Smooth muscle cell of the brain vasculature (primary cell): ENCODE results near the gene PRODH2.

Experiments
- DNase-seq: peaks from one replicate; pipeline ENCODE4 v3.0.0-alpha.2; 2012; ENCODE audit warnings: low read depth, low spot score

Gene PRODH2

GRCh38 chr19:35757749-35758608 is 54.7 kb downstream of the PRODH2 start, which contains the start of gene PROSER3:
PROSER3 (plus strand) TSS chr19:35758176; CDS start chr19:35758216, 40 bp downstream.
- DNase-seq = peak; percentile 97

- DNase-seq = peak; percentile 89
Observed at GRCh38 chr19:35757231-35757748, 55.4 kb downstream of the PRODH2 start.

GRCh38 chr19:35756377-35757230 is 56.0 kb downstream of the PRODH2 start, which contains the start of gene HSPB6:
HSPB6 (minus strand) TSS chr19:35757029; CDS start chr19:35757008, 21 bp downstream.
- DNase-seq = no peak

- no peak for DNase-seq
Observed at GRCh38 chr19:35755550-35756376, 56.9 kb downstream of the PRODH2 start.

- no peak for DNase-seq
Observed at GRCh38 chr19:35755131-35755549, 57.5 kb downstream of the PRODH2 start.

- no peak for DNase-seq
Observed at GRCh38 chr19:35754370-35755130, 58.1 kb downstream of the PRODH2 start.

GRCh38 chr19:35753634-35754369 is 58.8 kb downstream of the PRODH2 start:
- no peak for DNase-seq

- no peak for DNase-seq
Observed at GRCh38 chr19:35752746-35753350, 59.8 kb downstream of the PRODH2 start.

- no peak for DNase-seq
Observed at GRCh38 chr19:35751839-35752745, 60.6 kb downstream of the PRODH2 start.

- DNase-seq = no peak
Observed at GRCh38 chr19:35750167-35750566, 62.5 kb downstream of the PRODH2 start.
